HepG2 (cell line): ENCODE results near the gene LOX. TPM values are rescaled to one million over a fixed set of nuclear protein-coding genes. Genes with fewer than 3 reads are reported as not detected.

Experiments
- CC2D1A ChIP-seq: sonication (generic); formaldehyde crosslinking; IDR thresholded peaks from 2 replicates; pipeline ENCODE4 v1.8.1; 2023; ENCODE audit warnings: mild to moderate bottlenecking, missing genetic modification reagents
- HES4 ChIP-seq: sonication (generic); formaldehyde crosslinking; IDR thresholded peaks from 2 replicates; pipeline ENCODE4 v1.9.0; 2021; ENCODE audit warnings: mild to moderate bottlenecking, missing genetic modification reagents, borderline replicate concordance
- MAFK ChIP-seq, 2 experiments: IDR thresholded peaks in 1 of 2; conservative IDR thresholded peaks in 1 of 2; 2 replicates each; pipeline ENCODE4 v1.6.1; 2011; ENCODE audit warnings: improper control_type of control experiment in 2 of 2, low read length in 2 of 2
- MNT ChIP-seq: fragments of 450-650 bp; IDR thresholded peaks from 2 replicates; pipeline ENCODE4 v1.6.1; 2016
- MZF1 ChIP-seq: sonication (generic); formaldehyde crosslinking; IDR thresholded peaks from 2 replicates; pipeline ENCODE4 v1.8.1; 2023; ENCODE audit warnings: mild to moderate bottlenecking, missing genetic modification reagents, borderline replicate concordance
- PLSCR1 ChIP-seq: sonication (generic); formaldehyde crosslinking; IDR thresholded peaks from 2 replicates; pipeline ENCODE4 v1.5.0; 2020; ENCODE audit warnings: missing genetic modification reagents, mild to moderate bottlenecking, borderline replicate concordance
- PRDM4 ChIP-seq: sonication (generic); formaldehyde crosslinking; IDR thresholded peaks from 2 replicates; pipeline ENCODE4 v1.9.0; 2021; ENCODE audit warnings: missing genetic modification reagents, borderline replicate concordance
- REL ChIP-seq: sonication (generic); formaldehyde crosslinking; conservative IDR thresholded peaks from 2 replicates; pipeline ENCODE4 v1.8.0; 2022; ENCODE audit warnings: mild to moderate bottlenecking, missing genetic modification reagents, moderate library complexity
- SALL1 ChIP-seq: sonication (generic); formaldehyde crosslinking; IDR thresholded peaks from 2 replicates; pipeline ENCODE4 v1.8.0; 2022; ENCODE audit warnings: mild to moderate bottlenecking, missing genetic modification reagents
- SETDB1 ChIP-seq: sonication (generic); formaldehyde crosslinking; IDR thresholded peaks from 2 replicates; pipeline ENCODE4 v1.5.1; 2020; ENCODE audit warnings: missing genetic modification reagents, mild to moderate bottlenecking, borderline replicate concordance
- SOX13 ChIP-seq, 3 experiments: fragments of 450-650 bp in 1 of 3; sonication (generic) in 1 of 3; formaldehyde crosslinking in 1 of 3; IDR thresholded peaks in 2 of 3; conservative IDR thresholded peaks in 1 of 3; 2 replicates each; pipeline versions ENCODE4 v1.5.0 to v1.6.1; 2016 to 2020; ENCODE audit warnings: antibody characterized with exemption in 1 of 3, mild to moderate bottlenecking in 1 of 3, missing compliant biosample characterization in 1 of 3, missing genetic modification reagents in 1 of 3, moderate library complexity in 1 of 3
- TAF1 ChIP-seq: sonication (generic); formaldehyde crosslinking; IDR thresholded peaks from 2 replicates; pipeline ENCODE4 v1.4.0; 2020; ENCODE audit warnings: missing genetic modification reagents
- TRIM24 ChIP-seq: sonication (generic); formaldehyde crosslinking; IDR thresholded peaks from 2 replicates; pipeline ENCODE4 v1.8.0; 2022; ENCODE audit warnings: mild to moderate bottlenecking, missing genetic modification reagents
- ZBTB1 ChIP-seq: sonication (generic); formaldehyde crosslinking; IDR thresholded peaks from 2 replicates; pipeline ENCODE4 v1.4.0; 2020; ENCODE audit warnings: missing genetic modification reagents, borderline replicate concordance
- ZBTB8A ChIP-seq: sonication (generic); formaldehyde crosslinking; IDR thresholded peaks from 2 replicates; pipeline ENCODE4 v1.4.0; 2020; ENCODE audit warnings: mild to moderate bottlenecking, low read depth, missing genetic modification reagents, borderline replicate concordance
- ZGPAT ChIP-seq: IDR thresholded peaks from 2 replicates; pipeline ENCODE4 v1.6.1; 2016; ENCODE audit warnings: mild to moderate bottlenecking
- ZMYM3 ChIP-seq: sonication (generic); formaldehyde crosslinking; IDR thresholded peaks from 2 replicates; pipeline ENCODE4 v1.5.1; 2020; ENCODE audit warnings: mild to moderate bottlenecking, missing genetic modification reagents
- ZNF124 ChIP-seq: sonication (generic); formaldehyde crosslinking; IDR thresholded peaks from 2 replicates; pipeline ENCODE4 v1.4.0; 2020; ENCODE audit warnings: missing genetic modification reagents
- ZNF180 ChIP-seq: sonication (generic); formaldehyde crosslinking; IDR thresholded peaks from 2 replicates; pipeline ENCODE4 v1.4.0; 2020; ENCODE audit warnings: low read depth, missing genetic modification reagents, borderline replicate concordance
- polyA plus RNA-seq, 8 experiments: library from polyadenylated mRNA; depleted of rRNA in 3 of 8; stranded (reverse) in 7 of 8; unstranded in 1 of 8; fragments of >200 nt; fragmentation: Illumina TruSeq in 4 of 8; extraction: Trizol in 4 of 8; gene quantifications; 2 replicates each; pipeline versions ENCODE4 v1.2.1 to v1.2.3, GENCODE V29; 2011 to 2016; ENCODE audit warnings: low read depth in 4 of 8, missing spikeins in 1 of 8, mixed read lengths in 1 of 8; ENCODE audit not compliant: insufficient read depth in 1 of 8
- total RNA-seq, 5 experiments: library from RNA; depleted of rRNA; stranded (reverse); fragments of >200 nt; fragmentation: Illumina TruSeq; extraction: Trizol; gene quantifications; 2 replicates each; pipeline ENCODE4 v1.2.3, GENCODE V29; 2016; ENCODE audit warnings: low read depth in 1 of 5
- TF ChIP-seq, protein P1 (sequence below): sonication (generic); formaldehyde crosslinking; IDR thresholded peaks from 2 replicates; pipeline ENCODE4 v1.4.0; 2020; ENCODE audit warnings: missing genetic modification reagents

LOX gene
- total and polyA plus RNA-seq, 2 of the 13 experiments (the other 11 are each of a cell fraction or from before 2014, with no cell fraction given): 0.73 to 173 TPM

DNA sequence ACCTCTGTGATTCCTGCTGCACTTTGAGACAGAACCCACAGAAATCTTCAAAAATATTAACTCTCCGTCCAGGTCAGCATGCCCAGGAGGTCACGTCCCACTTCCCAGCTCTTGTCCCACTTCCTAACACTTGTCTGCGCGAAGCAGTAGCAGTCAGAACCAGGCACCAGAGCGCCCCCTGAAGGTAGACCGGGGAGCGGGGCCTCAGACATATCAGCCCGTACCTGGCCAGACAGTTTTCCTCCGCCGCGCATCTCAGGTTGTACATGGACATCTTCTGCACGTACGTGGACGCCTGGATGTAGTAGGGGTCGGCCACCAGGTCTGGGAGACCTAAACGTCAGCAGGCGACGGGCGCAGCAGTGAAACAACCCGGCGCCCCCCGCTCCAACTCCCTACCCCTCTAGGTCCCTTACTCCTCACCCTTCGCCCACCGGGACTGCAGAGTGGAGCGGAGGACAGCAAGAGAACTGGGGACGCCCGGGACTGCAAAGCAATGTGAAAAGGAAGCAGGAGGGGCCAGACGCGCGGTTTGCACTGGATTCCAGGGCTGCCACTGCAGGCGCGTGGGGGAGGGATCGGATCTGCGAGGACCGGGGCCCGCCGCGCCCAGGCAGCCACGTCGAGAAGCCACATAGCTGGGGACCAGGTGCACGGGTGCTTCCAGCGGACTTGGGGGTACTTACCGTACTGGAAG lies 1.2 kb downstream of the LOX start (continued):
- TF ChIP-seq PRDM4 (CRISPR knock-in tag): no peak
- TF ChIP-seq, protein P1, sequence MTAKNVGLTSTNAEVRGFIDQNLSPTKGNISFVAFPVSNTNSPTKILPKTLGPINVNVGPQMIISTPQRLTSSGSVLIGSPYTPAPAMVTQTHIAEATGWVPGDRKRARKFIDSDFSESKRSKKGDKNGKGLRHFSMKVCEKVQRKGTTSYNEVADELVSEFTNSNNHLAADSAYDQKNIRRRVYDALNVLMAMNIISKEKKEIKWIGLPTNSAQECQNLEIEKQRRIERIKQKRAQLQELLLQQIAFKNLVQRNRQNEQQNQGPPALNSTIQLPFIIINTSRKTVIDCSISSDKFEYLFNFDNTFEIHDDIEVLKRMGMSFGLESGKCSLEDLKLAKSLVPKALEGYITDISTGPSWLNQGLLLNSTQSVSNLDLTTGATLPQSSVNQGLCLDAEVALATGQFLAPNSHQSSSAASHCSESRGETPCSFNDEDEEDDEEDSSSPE (CRISPR knock-in tag): peak; percentile 50
- no peak for TF ChIP-seq MNT
- no peak for TF ChIP-seq SETDB1
- TF ChIP-seq ZBTB8A: no peak
- TF ChIP-seq TAF1 (CRISPR knock-in tag): no peak
- TF ChIP-seq CC2D1A (CRISPR knock-in tag): 0 out of 2 replicates have a peak, but pooled peaks have one; percentile 20
- 0 out of 2 replicates have a peak, but pooled peaks have one; percentile 29 for TF ChIP-seq REL (CRISPR knock-in tag)
- TF ChIP-seq SOX13 (IDR thresholded peaks at IDR 0.05): no peak
- TF ChIP-seq SOX13 (CRISPR knock-in tag; conservative IDR thresholded peaks at IDR 0.05 in 1 of 2, IDR thresholded peaks at IDR 0.05 in 1 of 2): peak in 1 of 2 experiments; percentile 40; a peak in 1 of 4 replicates
- TF ChIP-seq ZBTB1 (CRISPR knock-in tag): no peak
- no peak for TF ChIP-seq MAFK (conservative IDR thresholded peaks at IDR 0.05 in 1 of 2, IDR thresholded peaks at IDR 0.05 in 1 of 2; ENCODE audit: low read length in 2 of 2)
- no peak for TF ChIP-seq HES4 (CRISPR knock-in tag)
- TF ChIP-seq ZNF180 (CRISPR knock-in tag): no peak
- TF ChIP-seq ZMYM3 (CRISPR knock-in tag): peak; percentile 31; the same call in 1 of the 2 replicates
- no peak for TF ChIP-seq ZGPAT
- TF ChIP-seq MZF1 (CRISPR knock-in tag): no peak
- TF ChIP-seq PLSCR1 (CRISPR knock-in tag): no peak
- TF ChIP-seq SALL1 (CRISPR knock-in tag): peak; percentile 86
- no peak; the same call in 1 of the 2 replicates for TF ChIP-seq ZNF124 (CRISPR knock-in tag)
- no peak for TF ChIP-seq TRIM24 (CRISPR knock-in tag)
